ENCODE data around the gene CAPRIN1.

The CAPRIN1 gene

DNA sequence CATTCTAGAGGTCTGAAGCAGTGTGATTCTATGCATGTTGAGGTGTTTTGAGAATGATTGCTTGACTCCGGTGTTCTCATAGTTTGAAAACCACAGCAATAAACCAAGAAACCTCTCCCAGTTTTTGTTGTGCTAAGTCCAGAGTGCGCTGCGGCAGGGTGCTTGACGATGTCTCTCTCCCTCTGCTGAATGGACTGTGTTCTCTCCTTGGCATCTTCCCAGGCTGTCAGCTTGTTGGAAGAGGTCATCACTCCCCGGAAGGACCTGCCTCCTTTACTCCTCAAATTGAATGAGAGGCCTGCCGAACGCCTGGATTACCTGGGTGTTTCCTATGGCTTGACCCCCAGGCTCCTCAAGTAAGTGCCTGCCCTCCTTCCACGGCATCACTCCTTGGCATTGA, 84.9 kb downstream of the CAPRIN1 start:
- no peak for DNase-seq (ENCODE audit: low spot score)
- TF ChIP-seq, protein P1, sequence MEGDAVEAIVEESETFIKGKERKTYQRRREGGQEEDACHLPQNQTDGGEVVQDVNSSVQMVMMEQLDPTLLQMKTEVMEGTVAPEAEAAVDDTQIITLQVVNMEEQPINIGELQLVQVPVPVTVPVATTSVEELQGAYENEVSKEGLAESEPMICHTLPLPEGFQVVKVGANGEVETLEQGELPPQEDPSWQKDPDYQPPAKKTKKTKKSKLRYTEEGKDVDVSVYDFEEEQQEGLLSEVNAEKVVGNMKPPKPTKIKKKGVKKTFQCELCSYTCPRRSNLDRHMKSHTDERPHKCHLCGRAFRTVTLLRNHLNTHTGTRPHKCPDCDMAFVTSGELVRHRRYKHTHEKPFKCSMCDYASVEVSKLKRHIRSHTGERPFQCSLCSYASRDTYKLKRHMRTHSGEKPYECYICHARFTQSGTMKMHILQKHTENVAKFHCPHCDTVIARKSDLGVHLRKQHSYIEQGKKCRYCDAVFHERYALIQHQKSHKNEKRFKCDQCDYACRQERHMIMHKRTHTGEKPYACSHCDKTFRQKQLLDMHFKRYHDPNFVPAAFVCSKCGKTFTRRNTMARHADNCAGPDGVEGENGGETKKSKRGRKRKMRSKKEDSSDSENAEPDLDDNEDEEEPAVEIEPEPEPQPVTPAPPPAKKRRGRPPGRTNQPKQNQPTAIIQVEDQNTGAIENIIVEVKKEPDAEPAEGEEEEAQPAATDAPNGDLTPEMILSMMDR (IDR thresholded peaks at IDR 0.05; ENCODE audit: extremely low read depth, missing control alignments): no peak

DNA sequence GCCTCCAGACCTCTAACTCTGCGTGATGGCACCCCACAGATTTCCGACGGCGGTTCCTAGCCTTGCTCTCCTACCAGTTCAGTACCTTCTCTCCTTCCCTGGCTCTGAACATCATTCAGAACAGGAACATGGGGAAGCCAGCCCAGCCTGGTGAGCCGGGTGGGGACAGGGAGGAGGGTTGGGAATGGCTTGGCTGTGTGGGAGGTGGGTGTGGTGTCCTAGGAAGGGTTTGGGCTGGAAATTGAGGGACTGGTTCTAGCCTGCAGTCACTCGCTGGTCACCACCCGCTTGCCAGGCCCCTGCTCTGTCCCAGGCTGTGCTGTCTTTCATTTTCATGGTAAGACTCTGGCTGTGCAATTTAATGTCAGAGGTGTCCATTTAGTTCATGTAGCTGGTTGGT, 87.8 kb downstream of the CAPRIN1 start:
- no peak for DNase-seq (ENCODE audit: low spot score)
- TF ChIP-seq, protein P1 (IDR thresholded peaks at IDR 0.05; ENCODE audit: extremely low read depth, missing control alignments): no peak

DNA sequence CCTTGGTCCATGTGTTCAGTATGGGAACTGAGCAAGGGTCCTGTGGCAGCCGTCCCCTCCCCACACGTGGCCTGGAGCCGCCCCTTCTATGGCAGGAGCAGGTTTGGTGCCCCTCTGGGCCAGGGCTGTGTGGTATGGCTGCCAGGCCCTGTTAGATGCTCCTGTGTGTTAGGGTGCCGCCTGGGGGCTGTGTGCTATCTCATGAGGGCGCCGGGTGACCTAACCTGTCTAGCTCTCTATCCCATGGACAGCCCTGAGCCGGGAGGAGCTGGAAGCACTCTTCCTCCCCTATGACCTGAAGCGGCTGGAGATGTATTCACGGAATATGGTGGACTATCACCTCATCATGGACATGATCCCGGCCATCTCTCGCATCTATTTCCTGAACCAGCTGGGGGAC, 88.6 kb downstream of the CAPRIN1 start:
- no peak for DNase-seq (ENCODE audit: low spot score)
- TF ChIP-seq, protein P1 (IDR thresholded peaks at IDR 0.05; ENCODE audit: extremely low read depth, missing control alignments): no peak

DNA sequence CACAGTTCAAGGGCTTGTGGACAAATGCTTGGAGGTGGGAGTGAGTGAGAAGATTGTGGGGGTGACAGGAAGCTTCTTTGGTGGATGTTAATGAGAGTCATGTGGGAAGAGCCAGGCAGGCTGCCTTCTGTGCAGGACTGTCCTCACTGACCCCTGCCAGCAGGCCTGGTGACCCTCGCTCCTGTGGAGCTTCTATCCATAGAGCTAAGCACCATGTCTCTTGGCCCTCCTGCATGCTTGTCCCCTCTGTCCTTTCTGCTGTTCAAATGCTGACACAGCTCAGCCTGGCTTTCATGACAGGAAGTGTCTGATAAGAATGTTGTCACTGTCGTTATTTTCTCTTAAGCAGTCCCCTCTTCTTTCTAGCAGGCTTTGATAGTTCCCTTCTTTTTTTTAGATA, 91.5 kb downstream of the CAPRIN1 start:
- no peak for DNase-seq (ENCODE audit: low spot score)
- TF ChIP-seq, protein P1 (IDR thresholded peaks at IDR 0.05; ENCODE audit: extremely low read depth, missing control alignments): no peak

DNA sequence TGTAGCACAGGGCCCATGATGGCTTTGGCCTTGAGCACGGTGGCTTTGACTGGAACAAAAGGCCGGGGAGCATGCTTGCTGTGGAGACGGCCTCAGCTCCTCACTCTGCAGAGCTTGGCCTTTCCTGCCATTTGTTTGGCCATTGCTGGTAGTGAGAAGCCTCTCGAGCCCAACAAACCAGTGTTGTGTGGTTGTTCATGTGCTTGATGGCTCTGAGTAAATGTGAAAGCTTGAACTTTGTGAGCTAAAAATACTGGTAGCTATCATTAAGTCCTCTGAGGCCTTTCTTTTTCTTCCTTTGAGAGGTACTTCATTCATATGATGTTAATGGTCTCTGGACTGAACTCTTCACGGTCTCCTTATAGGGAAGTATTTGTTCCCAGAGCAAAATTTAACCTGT, 93.5 kb downstream of the CAPRIN1 start:
- peak; percentile 74 for DNase-seq (ENCODE audit: low spot score)
- TF ChIP-seq, protein P1 (IDR thresholded peaks at IDR 0.05; ENCODE audit: extremely low read depth, missing control alignments): no peak

DNA sequence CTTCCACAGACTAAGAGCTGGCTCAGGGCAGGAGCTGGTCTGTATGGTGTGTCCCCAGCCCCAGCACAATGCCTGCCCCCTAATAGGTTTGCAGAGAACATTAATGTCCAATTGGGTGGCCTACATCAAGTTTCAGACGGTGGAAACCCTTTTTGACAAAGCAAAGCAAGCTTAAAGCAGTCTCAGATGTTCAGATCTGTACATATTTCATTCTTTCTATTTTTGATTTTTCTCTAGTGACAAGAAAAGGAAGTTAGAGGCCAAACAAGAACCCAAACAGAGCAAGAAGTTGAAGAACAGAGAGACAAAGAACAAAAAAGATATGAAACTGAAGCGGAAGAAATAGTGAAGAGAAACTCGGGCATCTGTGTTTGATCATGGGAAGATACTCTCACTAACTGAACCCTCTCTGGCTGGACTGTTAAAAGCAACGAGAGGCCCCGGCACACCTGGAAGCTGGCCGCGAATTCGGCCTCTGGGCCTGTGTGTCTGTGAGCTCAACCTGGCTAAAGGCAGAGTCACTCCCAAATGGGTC, 94.4 kb downstream of the CAPRIN1 start:
- DNase-seq (ENCODE audit: low spot score): peak; percentile 63
- TF ChIP-seq, protein P1 (IDR thresholded peaks at IDR 0.05; ENCODE audit: extremely low read depth, missing control alignments): no peak

DNA sequence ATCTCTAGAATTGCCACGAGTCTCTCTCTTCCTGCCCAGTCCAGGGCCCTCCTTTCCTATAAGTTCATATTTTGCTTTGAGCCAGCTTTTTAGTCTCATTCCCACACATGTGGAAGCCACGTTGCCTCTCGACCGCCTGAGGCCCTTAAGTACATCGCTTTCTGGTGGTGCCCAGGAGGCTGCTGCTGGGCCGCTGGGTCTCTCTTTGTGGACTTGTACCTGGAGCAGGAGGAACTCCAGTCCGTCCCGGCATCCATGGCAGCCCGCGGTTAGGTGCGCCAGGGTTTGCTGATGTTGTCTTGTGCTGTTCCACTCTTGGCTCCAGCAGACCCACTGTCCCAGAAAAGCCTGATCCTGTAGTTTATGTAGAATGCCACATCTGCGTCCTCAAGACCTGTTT, 94.9 kb downstream of the CAPRIN1 start:
- no peak for DNase-seq (ENCODE audit: low spot score)
- TF ChIP-seq, protein P1 (IDR thresholded peaks at IDR 0.05; ENCODE audit: extremely low read depth, missing control alignments): no peak
